Measurements from ENCODE around the gene CEP85.

DNA sequence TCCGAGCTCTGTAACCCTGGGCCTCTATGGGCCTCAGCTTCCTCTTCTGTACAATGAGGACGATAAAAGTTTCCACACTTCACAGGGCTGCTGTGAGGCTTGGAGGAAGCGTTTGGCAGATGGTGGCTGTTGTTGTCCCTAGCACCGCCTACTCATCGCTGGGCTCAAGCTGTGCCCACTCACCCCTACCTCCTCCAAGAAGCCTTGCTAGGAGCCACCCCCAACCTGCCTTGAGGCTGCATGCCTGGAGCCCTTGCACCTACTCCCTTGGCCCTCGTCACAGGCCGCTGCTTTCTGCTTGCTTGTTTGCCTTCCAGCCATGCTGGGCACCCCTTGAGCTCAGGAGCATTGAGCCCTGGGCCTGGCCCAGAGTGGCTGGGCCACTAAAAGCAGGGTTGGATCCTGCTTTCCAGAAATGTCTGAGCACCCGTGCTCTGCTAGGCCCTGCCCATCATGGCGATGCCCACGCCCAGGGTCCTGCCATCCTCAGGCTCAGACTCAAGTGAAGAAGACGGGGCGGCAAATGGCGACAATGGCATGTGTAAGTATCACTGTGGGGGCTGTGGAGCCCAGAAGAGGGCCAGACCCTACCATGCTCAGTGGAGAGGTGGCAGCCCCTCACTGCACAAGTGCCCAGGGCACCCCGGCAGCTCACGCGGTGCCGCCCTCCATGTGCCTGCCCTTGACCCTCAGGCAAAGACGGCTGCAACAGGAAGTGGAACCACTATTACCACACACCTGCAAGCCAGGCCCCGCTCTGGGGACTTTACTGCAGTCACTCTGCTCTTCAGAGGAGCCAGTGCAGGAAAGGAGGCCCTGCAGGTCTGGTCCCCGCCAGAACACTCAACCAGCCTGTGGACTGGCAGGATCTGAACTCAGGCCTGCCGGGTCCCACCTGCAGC, 55.4 kb downstream of the CEP85 start:
- TF ChIP-seq POLR2AphosphoS5 (IDR thresholded peaks at IDR 0.05; ENCODE audit: low read depth, low read length) (peak; percentile 24; the same call in 1 of the 2 replicates), POLR2A (IDR thresholded peaks at IDR 0.05; ENCODE audit: low read depth, low read length) (peak; percentile 73), SPI1 (IDR thresholded peaks at IDR 0.05; ENCODE audit: low read depth, low read length) (peak; percentile 91), TAF1 (IDR thresholded peaks at IDR 0.05; ENCODE audit: low read depth, low read length) (no peak), POU2F2 (IDR thresholded peaks at IDR 0.05; ENCODE audit: low read depth, low read length) (0 out of 2 replicates have a peak, but pooled peaks have one; percentile 24), PAX5 (IDR thresholded peaks at IDR 0.05; ENCODE audit: insufficient read depth, low read length, severe bottlenecking) (peak; percentile 68)

All from GM12891 (cell line).